OCI-LY7 (cell line): ENCODE results near the gene FMNL2. TPM values are rescaled to one million over a fixed set of nuclear protein-coding genes. Genes with fewer than 3 reads are reported as not detected.

Experiments
- BruUV-seq: library from RNA; stranded (reverse); fragments of 400-500 nt; replicated peaks from 2 replicates; lab custom pipeline; 2021; lab: Mats Ljungman, UMichigan
- CTCF ChIA-PET: fragments of 300-600 bp; sonication (Branson Sonifier 250); formaldehyde crosslinking; loops from one replicate; lab custom pipeline; 2022; ENCODE audit warnings: antibody characterized with exemption; ENCODE audit not compliant: unreplicated experiment; lab: Charles Lee
- POLR2A ChIA-PET: fragments of 300-600 bp; sonication (Branson Sonifier 250); formaldehyde crosslinking; loops from one replicate; lab custom pipeline; 2022; ENCODE audit warnings: antibody characterized with exemption; lab: Charles Lee
- DNase-seq: peaks from one replicate; pipeline ENCODE4 v3.0.0-alpha.2; 2015; ENCODE audit warnings: low spot score
- H2AFZ ChIP-seq: fragments of 200-600 bp; sonication (generic), shearing (Covaris generic); 2 replicates; pipeline ENCODE4 v1.6.1; 2014; ENCODE audit warnings: mild to moderate bottlenecking, antibody characterized with exemption, low read length, moderate library complexity
- H3K27ac ChIP-seq: fragments of 200-600 bp; sonication (generic); 2 replicates; pipeline ENCODE4 v1.5.1; 2014; ENCODE audit warnings: mixed run types, low read depth, mild to moderate bottlenecking, moderate library complexity, low read length, inconsistent platforms; ENCODE audit not compliant: poor library complexity, severe bottlenecking
- H3K36me3 ChIP-seq: fragments of 200-600 bp; sonication (generic); 2 replicates; pipeline ENCODE4 v1.6.1; 2014; ENCODE audit warnings: mild to moderate bottlenecking, antibody characterized with exemption, low read length, moderate library complexity, mixed read lengths; ENCODE audit not compliant: insufficient read depth
- H3K4me1 ChIP-seq: fragments of 200-600 bp; sonication (generic); 2 replicates; pipeline ENCODE4 v1.5.1; 2014; ENCODE audit warnings: mild to moderate bottlenecking, low read length; ENCODE audit not compliant: insufficient read depth, poor library complexity, severe bottlenecking
- H3K4me2 ChIP-seq: fragments of 200-600 bp; sonication (generic); 2 replicates; pipeline ENCODE4 v1.6.1; 2014; ENCODE audit warnings: mild to moderate bottlenecking, low read length
- H3K4me3 ChIP-seq: fragments of 200-600 bp; sonication (generic); 2 replicates; pipeline ENCODE4 v1.5.1; 2014; ENCODE audit warnings: mild to moderate bottlenecking, low read depth, low read length; ENCODE audit not compliant: poor library complexity, severe bottlenecking
- H3K79me2 ChIP-seq: fragments of 200-600 bp; sonication (generic); 2 replicates; pipeline ENCODE4 v1.6.1; 2016; ENCODE audit warnings: low read depth, mild to moderate bottlenecking, low read length, moderate library complexity, mixed read lengths; ENCODE audit not compliant: insufficient read depth
- H3K9me2 ChIP-seq: fragments of 200-600 bp; sonication (generic); 2 replicates; pipeline ENCODE4 v1.6.1; 2016; ENCODE audit warnings: mild to moderate bottlenecking, low read length, mixed read lengths; ENCODE audit not compliant: insufficient read depth
- H3K9me3 ChIP-seq: fragments of 200-600 bp; sonication (generic); 2 replicates; pipeline ENCODE4 v1.6.1; 2014; ENCODE audit warnings: mild to moderate bottlenecking, mixed run types, low read length, mixed read lengths
- H4K20me1 ChIP-seq: fragments of 200-600 bp; sonication (generic); 2 replicates; pipeline ENCODE4 v1.6.1; 2014; ENCODE audit warnings: mild to moderate bottlenecking, antibody characterized with exemption, low read length, moderate library complexity, mixed read lengths; ENCODE audit not compliant: insufficient read depth
- CTCF ChIP-seq: fragments of 200-600 bp; sonication (generic); conservative IDR thresholded peaks from 2 replicates; pipeline ENCODE4 v1.5.1; 2014; ENCODE audit warnings: mild to moderate bottlenecking, antibody characterized with exemption, low read length, moderate library complexity, mixed read lengths
- EZH2phosphoT487 ChIP-seq: fragments of 200-600 bp; sonication (generic); IDR thresholded peaks from 2 replicates; pipeline ENCODE4 v1.6.1; 2018; ENCODE audit warnings: low read depth, borderline replicate concordance, mild to moderate bottlenecking, mixed run types, antibody characterized with exemption, low read length, moderate library complexity, mixed read lengths
- intact Hi-C: fragments of 100-400 bp; cut with micrococcal nuclease; formaldehyde crosslinking; loops from one replicate; pipeline ENCODE4 v1.10.0; 2022; ENCODE audit not compliant: unreplicated experiment
- total RNA-seq, 2 experiments: library from RNA; depleted of rRNA in 1 of 2; stranded (reverse); fragments of >200 nt in 1 of 2; shearing (Covaris generic) in 1 of 2; gene quantifications; 2 replicates each; pipeline ENCODE4 v1.2.3, GENCODE V29; 2014 to 2022

Gene FMNL2
- total RNA-seq, 2 experiments from 2014 or later: 0.03 to 0.21 TPM

GRCh38 chr2:152600051-152600657, 265.2 kb downstream of the FMNL2 start:
- no TSS peak for BruUV-seq

GRCh38 chr2:152600697-152601096, 265.7 kb downstream of the FMNL2 start:
- H4K20me1 ChIP-seq: no peaks in the 10 kb centered on the region
- no peaks in the 10 kb centered on the region for H3K4me1 ChIP-seq
- 0 out of 2 replicates have a peak, but pooled peaks cover 5% of the 10 kb centered on the region for H3K9me3 ChIP-seq
- no peak for DNase-seq
- no peak overlapping the region for H3K27ac ChIP-seq
- TF ChIP-seq CTCF (no peak), EZH2phosphoT487 (no peak)
- no TSS peak for BruUV-seq
- no peak overlapping the region for H3K4me3 ChIP-seq
- H3K79me2 ChIP-seq: no peaks in the 10 kb centered on the region
- intact Hi-C loops: no loop called here
- H2AFZ ChIP-seq: no peak overlapping the region
- no peaks in the 10 kb centered on the region for H3K36me3 ChIP-seq
- POLR2A ChIA-PET: interaction anchor here (0.6 to 0.7 kb wide), 2 partner anchors 11 to 1085 kb away, joined by 3 read pairs; no protein-coding TSS in a partner anchor
- no peak overlapping the region for H3K4me2 ChIP-seq
- peaks cover 6% of the 10 kb centered on the region; the same call in 1 of the 2 replicates for H3K9me2 ChIP-seq
- CTCF ChIA-PET: no interaction called here

More at GRCh38 chr2:152600051-152600657, 265.2 kb downstream of the FMNL2 start:
- ChIA-PET CTCF (no interaction called here), POLR2A (no interaction called here)
- H3K4me1 ChIP-seq: no peaks in the 10 kb centered on the region
- DNase-seq: no peak
- no peaks in the 10 kb centered on the region for H4K20me1 ChIP-seq
- intact Hi-C loops: no loop called here
- H3K79me2 ChIP-seq: no peaks in the 10 kb centered on the region
- H2AFZ ChIP-seq: no peak overlapping the region
- H3K4me3 ChIP-seq: no peak overlapping the region
- H3K27ac ChIP-seq: no peak overlapping the region
- TF ChIP-seq CTCF (no peak), EZH2phosphoT487 (no peak)
- H3K36me3 ChIP-seq: no peaks in the 10 kb centered on the region
- 0 out of 2 replicates have a peak, but pooled peaks cover 5% of the 10 kb centered on the region for H3K9me3 ChIP-seq
- peaks cover 6% of the 10 kb centered on the region; the same call in 1 of the 2 replicates for H3K9me2 ChIP-seq
- no peak overlapping the region for H3K4me2 ChIP-seq

GRCh38 chr2:152602750-152603149, 267.8 kb downstream of the FMNL2 start:
- H3K4me2 ChIP-seq: no peak overlapping the region
- TF ChIP-seq CTCF (no peak), EZH2phosphoT487 (no peak)
- CTCF ChIA-PET: no interaction called here
- POLR2A ChIA-PET: interaction anchor here (0.9 kb wide), 1 partner anchor 18 kb away, joined by 4 read pairs; no protein-coding TSS in a partner anchor
- H3K27ac ChIP-seq: no peak overlapping the region
- no peaks in the 10 kb centered on the region for H3K9me2 ChIP-seq
- no peaks in the 10 kb centered on the region for H3K9me3 ChIP-seq
- intact Hi-C loops: no loop called here
- H2AFZ ChIP-seq: no peak overlapping the region
- no peaks in the 10 kb centered on the region for H4K20me1 ChIP-seq
- no peak for DNase-seq
- H3K4me1 ChIP-seq: no peaks in the 10 kb centered on the region
- BruUV-seq: no TSS peak
- H3K4me3 ChIP-seq: no peak overlapping the region
- H3K36me3 ChIP-seq: no peaks in the 10 kb centered on the region
- no peaks in the 10 kb centered on the region for H3K79me2 ChIP-seq
